Naive B cell (primary cell): ENCODE measurements around the gene GIGYF2. TPM values are rescaled to one million over a fixed set of nuclear protein-coding genes. Genes with fewer than 3 reads are reported as not detected.

Experiments
- ATAC-seq, 2 donors: fragments of 150-1000 bp; cut with Tn5 transposase; 2 replicates each; pipeline ENCODE4 v1.10.0; 2021; ENCODE audit warnings: low read depth in 2 of 2, mild to moderate bottlenecking in 2 of 2, moderate library complexity in 2 of 2
- DNase-seq: peaks from one replicate; pipeline ENCODE4 v3.0.0; 2022
- H3K27ac Mint-ChIP-seq, 6 donors: one replicate each; pipeline ENCODE4 v1.8.0; 2020 to 2022; ENCODE audit warnings: mild to moderate bottlenecking in 6 of 6, mixed read lengths in 6 of 6, moderate library complexity in 5 of 6, inconsistent platforms in 2 of 6
- H3K27me3 Mint-ChIP-seq, 3 donors: one replicate each; pipeline ENCODE4 v1.8.0; 2021 to 2022; ENCODE audit warnings: mixed read lengths in 3 of 3, mild to moderate bottlenecking in 1 of 3
- H3K36me3 Mint-ChIP-seq, 2 donors: one replicate each; pipeline ENCODE4 v1.8.0; 2020 to 2022; ENCODE audit warnings: mixed read lengths in 2 of 2, inconsistent platforms in 1 of 2, mild to moderate bottlenecking in 1 of 2
- H3K4me1 Mint-ChIP-seq, 3 donors: one replicate each; pipeline ENCODE4 v1.8.0; 2020 to 2022; ENCODE audit warnings: mixed read lengths in 3 of 3, inconsistent platforms in 1 of 3, mild to moderate bottlenecking in 1 of 3, moderate library complexity in 1 of 3
- H3K4me3 Mint-ChIP-seq, 8 donors: one replicate each; pipeline ENCODE4 v1.8.0; 2020 to 2022; ENCODE audit warnings: mild to moderate bottlenecking in 8 of 8, mixed read lengths in 8 of 8, moderate library complexity in 8 of 8, inconsistent platforms in 2 of 8
- H3K9me3 Mint-ChIP-seq, 7 donors: one replicate each; pipeline ENCODE4 v1.8.0; 2020 to 2022; ENCODE audit warnings: mixed read lengths in 7 of 7, mild to moderate bottlenecking in 5 of 7, inconsistent platforms in 2 of 7, moderate library complexity in 1 of 7
- polyA plus RNA-seq, 6 donors: library from polyadenylated mRNA; unstranded; fragments of 300-500 nt; fragmentation: Illumina TruSeq; gene quantifications; one replicate each; pipeline ENCODE4 v1.2.3, GENCODE V29; 2021; ENCODE audit warnings: low read depth in 6 of 6

Gene GIGYF2
- polyA plus RNA-seq, 6 donors from 2014 or later: 9.6 to 33.6 (median 18.3) TPM

- DNase-seq (peak; percentile 37), ATAC-seq (peak; percentile 73 to 74)
- Mint-ChIP-seq H3K27me3 (peaks cover 8 to 32% (median 19%) of the 10 kb centered on the region in 3 donors), H3K27ac (no peak overlapping the region), H3K36me3 (no peaks in the 10 kb centered on the region), H3K4me3 (peak overlapping the region; percentile 15 to 86 (median 62)), H3K4me1 (peaks cover 8 to 19% (median 10%) of the 10 kb centered on the region in 3 donors), H3K9me3 (no peaks in the 10 kb centered on the region)
Measured at GRCh38 chr2:232876161-232876977, 179.2 kb downstream of the GIGYF2 start.

- H3K4me1 Mint-ChIP-seq: peaks cover 8 to 19% (median 10%) of the 10 kb centered on the region in 3 donors
- H3K4me3 Mint-ChIP-seq: peak overlapping the region in 7 of 8 donors; percentile 38 to 80 (median 70)
- no peaks in the 10 kb centered on the region for H3K9me3 Mint-ChIP-seq
- ATAC-seq: no peak
- no peak overlapping the region for H3K27ac Mint-ChIP-seq
- H3K36me3 Mint-ChIP-seq: no peaks in the 10 kb centered on the region
- DNase-seq: no peak
- peaks cover 8 to 32% (median 19%) of the 10 kb centered on the region in 3 donors for H3K27me3 Mint-ChIP-seq
Measured at GRCh38 chr2:232876978-232877441, 179.9 kb downstream of the GIGYF2 start.

GRCh38 chr2:232877940-232878511, 180.9 kb downstream of the GIGYF2 start:
- Mint-ChIP-seq H3K4me1 (peaks cover 8 to 19% (median 10%) of the 10 kb centered on the region in 3 donors), H3K27ac (no peak overlapping the region), H3K27me3 (peaks cover 8 to 28% (median 19%) of the 10 kb centered on the region in 3 donors), H3K4me3 (peak overlapping the region in 7 of 8 donors; percentile 58 to 79 (median 72)), H3K9me3 (peaks cover 0 to 1% (median 0%) of the 10 kb centered on the region in 7 donors), H3K36me3 (no peaks in the 10 kb centered on the region)
- DNase-seq: no peak
- ATAC-seq: no peak

- no peak for ATAC-seq
- peaks cover 0 to 1% (median 0%) of the 10 kb centered on the region in 7 donors for H3K9me3 Mint-ChIP-seq
Measured at GRCh38 chr2:232878855-232879617, 181.9 kb downstream of the GIGYF2 start.

GRCh38 chr2:232879618-232880494, 182.7 kb downstream of the GIGYF2 start:
- Mint-ChIP-seq H3K4me3 (peak overlapping the region in 2 of 8 donors; percentile 33 to 42), H3K9me3 (peaks cover 0 to 1% (median 0%) of the 10 kb centered on the region in 7 donors), H3K27ac (peak overlapping the region in 1 of 6 donors; percentile 6), H3K36me3 (no peaks in the 10 kb centered on the region), H3K27me3 (peaks cover 3 to 26% (median 17%) of the 10 kb centered on the region in 3 donors), H3K4me1 (peaks cover 8 to 10% (median 9%) of the 10 kb centered on the region in 3 donors)
- ATAC-seq: no peak
- DNase-seq: no peak

More at GRCh38 chr2:232878855-232879617, 181.9 kb downstream of the GIGYF2 start:
- H3K27ac Mint-ChIP-seq: no peak overlapping the region
- DNase-seq: no peak
- H3K4me3 Mint-ChIP-seq: peak overlapping the region in 4 of 8 donors; percentile 9 to 35 (median 26)
- H3K36me3 Mint-ChIP-seq: no peaks in the 10 kb centered on the region
- H3K27me3 Mint-ChIP-seq: peaks cover 7 to 30% (median 19%) of the 10 kb centered on the region in 3 donors
- H3K4me1 Mint-ChIP-seq: peaks cover 8 to 16% (median 10%) of the 10 kb centered on the region in 3 donors

GRCh38 chr2:232880764-232881351, 183.7 kb downstream of the GIGYF2 start:
- no peak for ATAC-seq
- H3K36me3 Mint-ChIP-seq: no peaks in the 10 kb centered on the region
- peaks cover 3 to 16% (median 9%) of the 10 kb centered on the region in 3 donors for H3K27me3 Mint-ChIP-seq
- peaks cover 0 to 1% (median 0%) of the 10 kb centered on the region in 7 donors for H3K9me3 Mint-ChIP-seq
- H3K4me3 Mint-ChIP-seq: peak overlapping the region in 1 of 8 donors; percentile 25
- peaks cover 0 to under 1% (median 0%) of the 10 kb centered on the region in 3 donors for H3K4me1 Mint-ChIP-seq
- H3K27ac Mint-ChIP-seq: no peak overlapping the region
- DNase-seq: no peak

GRCh38 chr2:232882085-232882484, 185.0 kb downstream of the GIGYF2 start:
- ATAC-seq: no peak
- no peaks in the 10 kb centered on the region for H3K36me3 Mint-ChIP-seq
- H3K4me3 Mint-ChIP-seq: no peak overlapping the region
- H3K4me1 Mint-ChIP-seq: no peaks in the 10 kb centered on the region
- H3K9me3 Mint-ChIP-seq: peaks cover 0 to 1% (median 0%) of the 10 kb centered on the region in 7 donors
- peaks cover 3 to 16% (median 15%) of the 10 kb centered on the region in 3 donors for H3K27me3 Mint-ChIP-seq
- H3K27ac Mint-ChIP-seq: peak overlapping the region in 1 of 6 donors; percentile 52
- no peak for DNase-seq

- ATAC-seq: no peak
- H3K4me3 Mint-ChIP-seq: no peak overlapping the region
- DNase-seq: no peak
- peak overlapping the region in 1 of 6 donors; percentile 52 for H3K27ac Mint-ChIP-seq
- H3K9me3 Mint-ChIP-seq: peaks cover 0 to 1% (median 0%) of the 10 kb centered on the region in 7 donors
- H3K27me3 Mint-ChIP-seq: peaks cover 1 to 12% (median 12%) of the 10 kb centered on the region in 3 donors
- H3K4me1 Mint-ChIP-seq: no peaks in the 10 kb centered on the region
- no peaks in the 10 kb centered on the region for H3K36me3 Mint-ChIP-seq
Measured at GRCh38 chr2:232882505-232883115, 185.5 kb downstream of the GIGYF2 start.

- H3K27ac Mint-ChIP-seq: peak overlapping the region in 1 of 6 donors; percentile 26
- DNase-seq (no peak), ATAC-seq (no peak)
- peaks cover 0 to 8% (median 6%) of the 10 kb centered on the region in 3 donors for H3K27me3 Mint-ChIP-seq
- H3K9me3 Mint-ChIP-seq: peaks cover 0 to 1% (median 0%) of the 10 kb centered on the region in 7 donors
- H3K4me1 Mint-ChIP-seq: no peaks in the 10 kb centered on the region
- no peak overlapping the region for H3K4me3 Mint-ChIP-seq
- H3K36me3 Mint-ChIP-seq: no peaks in the 10 kb centered on the region
Measured at GRCh38 chr2:232883116-232883721, 186.1 kb downstream of the GIGYF2 start.

GRCh38 chr2:232884001-232884421, 186.9 kb downstream of the GIGYF2 start:
- Mint-ChIP-seq H3K27me3 (peaks cover 0 to 8% (median 6%) of the 10 kb centered on the region in 3 donors), H3K4me1 (no peaks in the 10 kb centered on the region), H3K27ac (peak overlapping the region in 1 of 6 donors; percentile 2), H3K36me3 (no peaks in the 10 kb centered on the region), H3K4me3 (no peak overlapping the region), H3K9me3 (peaks cover 0 to 1% (median 0%) of the 10 kb centered on the region in 7 donors)
- ATAC-seq (no peak), DNase-seq (no peak)

GRCh38 chr2:232884549-232885263, 187.6 kb downstream of the GIGYF2 start:
- Mint-ChIP-seq H3K4me3 (peak overlapping the region in 1 of 8 donors; percentile 41), H3K9me3 (peaks cover 0 to 1% (median 0%) of the 10 kb centered on the region in 7 donors), H3K36me3 (no peaks in the 10 kb centered on the region), H3K4me1 (no peaks in the 10 kb centered on the region), H3K27me3 (peaks cover 0 to 13% (median 6%) of the 10 kb centered on the region in 3 donors), H3K27ac (no peak overlapping the region)
- DNase-seq (no peak), ATAC-seq (no peak)
